ENCODE data around the gene CST9.

GRCh38 chr20:23604306-23604705 is 1.4 kb downstream of the CST9 start:
- no peak for TF ChIP-seq CTCF (IDR thresholded peaks at IDR 0.05)
- no peak for TF ChIP-seq EP300 (IDR thresholded peaks at IDR 0.05)
- no peak for TF ChIP-seq POLR2A (IDR thresholded peaks at IDR 0.05; ENCODE audit: low read depth)

Measured in esophagus muscularis mucosa (tissue), 4 donors.